Measurements from ENCODE around the gene SUGCT. TPM values are rescaled to one million over a fixed set of nuclear protein-coding genes. Genes with fewer than 3 reads are reported as not detected.
"Not testable (repeated sequence)": the region's sequence is repeated elsewhere in the genome, so short reads cannot be mapped to it uniquely, and the experiment has no call there.

SUGCT gene
- total RNA-seq, 3 donors from 2014 or later = 7.6 to 19.1 (median 10.1) TPM

DNA sequence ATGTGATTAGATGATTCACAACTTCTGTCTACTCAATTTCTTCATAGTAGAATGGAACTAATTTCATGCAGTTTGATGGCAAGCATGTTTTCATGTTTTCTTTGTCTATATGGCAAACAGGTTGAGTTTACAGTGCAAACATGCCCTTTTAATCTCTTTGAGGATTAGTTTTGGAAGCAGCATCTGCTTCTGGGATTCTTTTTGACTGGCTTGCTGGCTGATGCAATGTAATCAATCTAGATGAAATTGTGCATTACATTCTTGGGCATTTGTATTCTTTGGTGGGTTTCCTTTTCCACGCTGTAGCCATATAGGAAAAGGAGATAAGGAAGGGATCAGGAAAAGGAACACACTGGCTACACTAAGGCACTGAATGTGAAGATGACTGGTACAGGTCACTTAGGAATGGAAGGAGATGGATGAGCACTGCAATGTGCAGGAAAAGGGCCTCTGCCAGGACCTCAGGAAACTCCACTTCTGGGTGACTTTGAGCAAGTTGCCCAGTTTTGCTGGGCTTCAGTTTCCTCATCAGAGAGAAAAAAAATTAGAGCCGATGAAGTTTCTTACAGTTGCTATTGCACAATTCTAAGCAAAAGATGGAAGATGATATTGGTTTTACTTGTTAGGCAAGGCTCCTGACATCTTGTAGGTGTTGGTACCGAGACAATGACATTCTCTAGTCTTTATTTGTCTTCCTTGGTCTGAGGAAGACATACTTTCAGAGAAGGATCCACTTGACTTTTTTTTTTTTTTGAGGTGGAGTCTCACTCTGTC lies 269.1 kb downstream of the SUGCT start:
- ATAC-seq = no peak
- no peaks in the 10 kb centered on the region for H3K36me3 ChIP-seq (ENCODE audit: low read depth)
- TF ChIP-seq, protein P1, sequence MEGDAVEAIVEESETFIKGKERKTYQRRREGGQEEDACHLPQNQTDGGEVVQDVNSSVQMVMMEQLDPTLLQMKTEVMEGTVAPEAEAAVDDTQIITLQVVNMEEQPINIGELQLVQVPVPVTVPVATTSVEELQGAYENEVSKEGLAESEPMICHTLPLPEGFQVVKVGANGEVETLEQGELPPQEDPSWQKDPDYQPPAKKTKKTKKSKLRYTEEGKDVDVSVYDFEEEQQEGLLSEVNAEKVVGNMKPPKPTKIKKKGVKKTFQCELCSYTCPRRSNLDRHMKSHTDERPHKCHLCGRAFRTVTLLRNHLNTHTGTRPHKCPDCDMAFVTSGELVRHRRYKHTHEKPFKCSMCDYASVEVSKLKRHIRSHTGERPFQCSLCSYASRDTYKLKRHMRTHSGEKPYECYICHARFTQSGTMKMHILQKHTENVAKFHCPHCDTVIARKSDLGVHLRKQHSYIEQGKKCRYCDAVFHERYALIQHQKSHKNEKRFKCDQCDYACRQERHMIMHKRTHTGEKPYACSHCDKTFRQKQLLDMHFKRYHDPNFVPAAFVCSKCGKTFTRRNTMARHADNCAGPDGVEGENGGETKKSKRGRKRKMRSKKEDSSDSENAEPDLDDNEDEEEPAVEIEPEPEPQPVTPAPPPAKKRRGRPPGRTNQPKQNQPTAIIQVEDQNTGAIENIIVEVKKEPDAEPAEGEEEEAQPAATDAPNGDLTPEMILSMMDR (IDR thresholded peaks at IDR 0.05) = no peak
- intact Hi-C loops (cut with DNase I, micrococcal nuclease) = no loop called here
- H3K4me1 ChIP-seq (ENCODE audit: low read depth) = no peaks in the 10 kb centered on the region
- no peaks in the 10 kb centered on the region for H3K9me3 ChIP-seq
- H3K4me3 ChIP-seq = no peak overlapping the region
- no peak for DNase-seq

GRCh38 chr7:40405991-40406390 lies 271.2 kb downstream of the SUGCT start:
- H3K36me3 ChIP-seq (ENCODE audit: low read depth) = no peaks in the 10 kb centered on the region
- H3K4me1 ChIP-seq (ENCODE audit: low read depth) = no peaks in the 10 kb centered on the region
- no peaks in the 10 kb centered on the region for H3K9me3 ChIP-seq
- intact Hi-C loops (cut with DNase I, micrococcal nuclease) = no loop called here
- no peak for ATAC-seq
- DNase-seq = no peak
- H3K4me3 ChIP-seq = no peak overlapping the region
- TF ChIP-seq, protein P1 (IDR thresholded peaks at IDR 0.05) = no peak

DNA sequence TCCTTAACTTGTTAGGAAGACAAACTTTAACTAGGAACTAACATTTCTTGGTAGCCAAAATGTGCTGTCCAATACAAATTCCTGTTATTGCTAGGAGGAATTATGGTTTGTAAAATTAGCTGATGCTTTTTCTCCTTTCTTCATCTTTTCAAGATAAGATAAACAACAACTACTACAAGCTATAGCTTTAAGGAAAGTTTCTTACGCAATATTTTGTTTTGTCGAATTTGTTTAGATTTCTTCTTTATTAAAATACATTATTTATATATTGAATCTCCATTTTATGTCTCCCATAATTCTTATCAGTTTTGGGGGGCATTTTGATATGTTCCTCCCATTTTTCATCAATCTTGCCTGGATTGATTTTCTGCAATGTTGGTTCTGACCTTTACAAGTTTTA lies 277.5 kb downstream of the SUGCT start:
- intact Hi-C loops (cut with DNase I, micrococcal nuclease) = no loop called here
- ATAC-seq (no peak), DNase-seq (no peak)
- Histone ChIP-seq H3K4me3 (no peak overlapping the region), H3K4me1 (ENCODE audit: low read depth) (no peaks in the 10 kb centered on the region), H3K36me3 (ENCODE audit: low read depth) (no peaks in the 10 kb centered on the region), H3K9me3 (no peaks in the 10 kb centered on the region)
- TF ChIP-seq, protein P1 (IDR thresholded peaks at IDR 0.05) = no peak

DNA sequence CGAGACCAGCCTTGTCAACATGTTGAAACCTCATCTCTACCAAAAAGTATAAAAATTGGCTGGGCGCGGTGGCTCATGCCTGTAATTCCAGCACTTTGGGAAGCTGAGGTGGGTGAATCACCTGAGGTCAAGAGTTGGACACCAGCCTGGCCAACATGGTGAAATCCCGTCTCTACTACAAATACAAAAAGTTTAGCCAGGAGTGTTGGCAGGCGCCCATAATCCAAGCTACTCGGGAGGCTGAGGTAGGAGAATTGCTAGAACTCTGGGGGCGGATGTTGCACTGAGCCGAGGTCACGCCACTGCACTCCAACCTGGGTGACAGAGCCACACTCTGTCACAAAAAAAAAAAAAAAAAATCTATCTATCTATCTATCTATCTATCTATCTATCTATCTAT lies 279.9 kb downstream of the SUGCT start:
- H3K9me3 ChIP-seq; ATAC-seq; intact Hi-C loops (cut with DNase I, micrococcal nuclease); H3K4me3 ChIP-seq; H3K36me3 ChIP-seq (ENCODE audit: low read depth); DNase-seq: not testable (repeated sequence)
- peaks cover 13% of the 10 kb centered on the region for H3K4me1 ChIP-seq (ENCODE audit: low read depth)

DNA sequence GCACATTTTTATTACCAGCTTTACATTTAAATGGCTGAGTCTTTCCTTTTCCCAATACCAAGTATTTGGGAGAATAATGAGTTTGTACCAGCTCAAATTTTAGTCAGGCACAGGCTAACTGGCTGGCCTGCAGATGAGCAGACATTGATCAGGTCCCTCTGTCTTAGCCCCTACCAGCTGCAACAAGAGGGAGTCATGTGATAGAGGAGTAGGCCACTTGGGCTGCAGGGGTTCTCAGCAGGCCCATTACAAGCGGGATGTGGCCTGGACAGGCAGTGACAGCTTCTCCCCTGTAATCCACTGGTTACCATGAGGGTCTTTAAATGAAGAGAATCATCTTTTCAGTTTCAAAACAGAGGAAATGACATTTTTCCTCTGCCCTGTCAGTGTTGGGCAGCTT lies 283.6 kb downstream of the SUGCT start:
- intact Hi-C loops (cut with DNase I, micrococcal nuclease) = no loop called here
- DNase-seq = no peak
- no peak overlapping the region for H3K4me3 ChIP-seq
- H3K36me3 ChIP-seq (ENCODE audit: low read depth) = no peaks in the 10 kb centered on the region
- TF ChIP-seq, protein P1 (IDR thresholded peaks at IDR 0.05) = no peak
- H3K4me1 ChIP-seq (ENCODE audit: low read depth) = peaks cover 13% of the 10 kb centered on the region
- ATAC-seq = no peak
- no peaks in the 10 kb centered on the region for H3K9me3 ChIP-seq

DNA sequence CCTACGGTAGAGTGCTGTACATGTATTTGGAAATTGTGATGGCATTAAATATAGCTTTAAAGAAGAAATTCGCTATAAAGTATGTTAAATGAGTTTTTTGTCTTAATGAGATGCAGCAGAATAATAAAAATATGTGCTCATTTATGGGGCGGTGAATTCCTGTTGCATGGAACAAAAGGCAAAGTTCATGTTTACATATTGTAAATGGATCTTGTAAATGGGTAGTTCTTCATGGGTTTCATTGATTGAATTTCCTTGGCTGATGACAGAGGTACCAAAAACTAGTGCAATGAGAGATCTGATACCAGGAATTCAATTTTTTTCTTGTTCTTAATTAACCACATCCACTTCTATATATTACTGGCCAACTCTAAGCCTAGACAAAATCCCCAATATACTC lies 284.2 kb downstream of the SUGCT start:
- intact Hi-C loops (cut with DNase I, micrococcal nuclease) = no loop called here
- DNase-seq (no peak), ATAC-seq (peak; percentile 78)
- TF ChIP-seq, protein P1 (IDR thresholded peaks at IDR 0.05) = no peak
- peaks cover 13% of the 10 kb centered on the region for H3K4me1 ChIP-seq (ENCODE audit: low read depth)
- H3K36me3 ChIP-seq (ENCODE audit: low read depth) = no peaks in the 10 kb centered on the region
- H3K9me3 ChIP-seq = no peaks in the 10 kb centered on the region
- H3K4me3 ChIP-seq = no peak overlapping the region
